HepG2 (cell line): Measurements from ENCODE around the gene MYO18B.

Experiments
- ARNT ChIP-seq: fragments of 450-650 bp; IDR thresholded peaks from 2 replicates; pipeline ENCODE4 v1.6.1; 2017
- CBFB ChIP-seq: sonication (generic); formaldehyde crosslinking; IDR thresholded peaks from 2 replicates; pipeline ENCODE4 v1.4.0; 2020; ENCODE audit warnings: missing genetic modification reagents
- ESRRA ChIP-seq: sonication (generic); formaldehyde crosslinking; IDR thresholded peaks from 2 replicates; pipeline ENCODE4 v1.5.1; 2020; ENCODE audit warnings: mild to moderate bottlenecking, low read depth, missing genetic modification reagents
- ETS1 ChIP-seq: sonication (generic); formaldehyde crosslinking; IDR thresholded peaks from 2 replicates; pipeline ENCODE4 v1.4.0; 2020; ENCODE audit warnings: missing genetic modification reagents
- KAT2B ChIP-seq: fragments of 150-350 bp; IDR thresholded peaks from 2 replicates; pipeline ENCODE4 v1.6.1; 2014; ENCODE audit warnings: low read depth, low read length, borderline replicate concordance
- MTA1 ChIP-seq: sonication (generic); formaldehyde crosslinking; IDR thresholded peaks from 2 replicates; pipeline ENCODE4 v1.4.0; 2020; ENCODE audit warnings: missing genetic modification reagents, mild to moderate bottlenecking, borderline replicate concordance
- TCF7 ChIP-seq: sonication (generic); IDR thresholded peaks from 2 replicates; pipeline ENCODE4 v1.6.1; 2016; ENCODE audit warnings: antibody characterized with exemption, low read depth
- ZMYM2 ChIP-seq: sonication (generic); formaldehyde crosslinking; IDR thresholded peaks from 2 replicates; pipeline ENCODE4 v1.8.0; 2022; ENCODE audit warnings: mild to moderate bottlenecking, missing genetic modification reagents
- ZNF160 ChIP-seq: sonication (generic); formaldehyde crosslinking; IDR thresholded peaks from 2 replicates; pipeline ENCODE4 v1.8.0; 2022; ENCODE audit warnings: mild to moderate bottlenecking, inconsistent platforms, missing genetic modification reagents
- ZNF280B ChIP-seq: sonication (generic); formaldehyde crosslinking; IDR thresholded peaks from 2 replicates; pipeline ENCODE4 v1.5.0; 2020; ENCODE audit warnings: missing genetic modification reagents, mild to moderate bottlenecking, borderline replicate concordance
- ZNF513 ChIP-seq: sonication (generic); formaldehyde crosslinking; conservative IDR thresholded peaks from 2 replicates; pipeline ENCODE4 v1.5.0; 2020; ENCODE audit warnings: missing genetic modification reagents
- ZNF678 ChIP-seq: sonication (generic); formaldehyde crosslinking; IDR thresholded peaks from 2 replicates; pipeline ENCODE4 v1.4.0; 2020; ENCODE audit warnings: mild to moderate bottlenecking, missing genetic modification reagents
- ZZZ3 ChIP-seq: sonication (generic); formaldehyde crosslinking; IDR thresholded peaks from 2 replicates; pipeline ENCODE4 v1.4.0; 2020; ENCODE audit warnings: missing genetic modification reagents, mild to moderate bottlenecking, borderline replicate concordance
- TF ChIP-seq, protein P1 (sequence below): sonication (generic); formaldehyde crosslinking; IDR thresholded peaks from 2 replicates; pipeline ENCODE4 v1.5.0; 2020; ENCODE audit warnings: mild to moderate bottlenecking, missing genetic modification reagents, moderate library complexity

DNA sequence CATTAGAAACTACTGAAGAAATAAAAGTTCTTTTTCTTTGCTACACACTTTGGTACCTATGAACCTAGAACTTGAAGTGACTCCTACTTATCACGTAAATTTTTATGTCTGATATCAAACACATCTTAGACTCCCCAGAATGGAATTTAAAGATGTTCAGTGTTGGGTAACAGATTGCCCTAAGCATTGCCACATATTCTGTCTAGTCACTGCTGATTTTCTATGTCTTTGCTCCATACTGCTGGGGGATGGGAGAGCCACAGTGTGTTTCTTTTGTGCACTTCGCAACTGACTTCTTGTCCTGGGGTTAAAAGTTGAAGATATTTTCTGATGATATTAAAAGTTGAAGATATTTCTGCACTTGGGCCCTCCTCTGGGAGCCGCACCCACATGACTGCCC is 19.4 kb upstream of the MYO18B start:
- TF ChIP-seq ZNF280B (CRISPR knock-in tag) (no peak), KAT2B (no peak), ZMYM2 (no peak), MTA1 (CRISPR knock-in tag) (no peak), ARNT (no peak), ETS1 (no peak), ZNF513 (CRISPR knock-in tag) (no peak), ZNF678 (CRISPR knock-in tag) (no peak), CBFB (CRISPR knock-in tag) (no peak), TCF7 (no peak), ZZZ3 (CRISPR knock-in tag) (no peak), ESRRA (CRISPR knock-in tag) (no peak), ZNF160 (CRISPR knock-in tag) (no peak)
- TF ChIP-seq, protein P1, sequence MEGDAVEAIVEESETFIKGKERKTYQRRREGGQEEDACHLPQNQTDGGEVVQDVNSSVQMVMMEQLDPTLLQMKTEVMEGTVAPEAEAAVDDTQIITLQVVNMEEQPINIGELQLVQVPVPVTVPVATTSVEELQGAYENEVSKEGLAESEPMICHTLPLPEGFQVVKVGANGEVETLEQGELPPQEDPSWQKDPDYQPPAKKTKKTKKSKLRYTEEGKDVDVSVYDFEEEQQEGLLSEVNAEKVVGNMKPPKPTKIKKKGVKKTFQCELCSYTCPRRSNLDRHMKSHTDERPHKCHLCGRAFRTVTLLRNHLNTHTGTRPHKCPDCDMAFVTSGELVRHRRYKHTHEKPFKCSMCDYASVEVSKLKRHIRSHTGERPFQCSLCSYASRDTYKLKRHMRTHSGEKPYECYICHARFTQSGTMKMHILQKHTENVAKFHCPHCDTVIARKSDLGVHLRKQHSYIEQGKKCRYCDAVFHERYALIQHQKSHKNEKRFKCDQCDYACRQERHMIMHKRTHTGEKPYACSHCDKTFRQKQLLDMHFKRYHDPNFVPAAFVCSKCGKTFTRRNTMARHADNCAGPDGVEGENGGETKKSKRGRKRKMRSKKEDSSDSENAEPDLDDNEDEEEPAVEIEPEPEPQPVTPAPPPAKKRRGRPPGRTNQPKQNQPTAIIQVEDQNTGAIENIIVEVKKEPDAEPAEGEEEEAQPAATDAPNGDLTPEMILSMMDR (CRISPR knock-in tag): no peak
